DOHH2 (cell line): ENCODE results near the gene CAB39.

Experiments used
- CTCF ChIP-seq: fragments of 200-600 bp; sonication (generic); IDR thresholded peaks from one replicate; pipeline ENCODE4 v1.5.1; 2014; ENCODE audit warnings: antibody characterized with exemption, mild to moderate bottlenecking, low read depth, low read length; ENCODE audit not compliant: poor library complexity, severe bottlenecking
- EZH2phosphoT487 ChIP-seq: fragments of 200-600 bp; sonication (generic); IDR thresholded peaks from 2 replicates; pipeline ENCODE4 v1.6.1; 2017; ENCODE audit warnings: borderline replicate concordance, mild to moderate bottlenecking, antibody characterized with exemption, low read length, moderate library complexity, mixed read lengths

GRCh38 chr2:230819433-230819832 is 106.8 kb downstream of the CAB39 start:
- TF ChIP-seq CTCF (no peak), EZH2phosphoT487 (no peak)
